ENCODE measurements around the gene C10orf53.

The C10orf53 gene

DNA sequence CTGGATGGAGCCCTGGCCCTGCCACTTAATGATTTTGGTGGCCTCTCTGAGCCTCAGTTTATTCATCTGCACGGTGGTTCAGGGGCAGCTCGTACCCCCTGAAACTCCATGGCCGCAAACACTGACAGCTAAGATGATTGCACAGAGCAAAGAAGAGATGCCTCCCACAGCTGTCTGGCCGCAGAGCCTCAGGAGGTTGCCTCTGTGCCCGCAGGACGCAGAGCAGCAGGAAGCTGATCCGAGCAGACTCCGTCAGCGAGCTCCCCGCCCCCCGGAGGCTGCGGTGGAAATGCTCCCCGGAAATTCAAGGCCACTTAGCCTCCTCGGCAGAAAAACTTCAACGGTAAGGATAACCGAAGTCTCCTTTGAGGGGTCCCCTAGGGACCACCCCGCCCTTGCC, 30.2 kb upstream of the C10orf53 start:
- no peaks in the 10 kb centered on the region for H3K4me1 ChIP-seq (ENCODE audit: insufficient read depth, poor library complexity, severe bottlenecking)
- H3K36me3 ChIP-seq (ENCODE audit: low read depth), result no peaks in the 10 kb centered on the region
- TF ChIP-seq, protein P1, sequence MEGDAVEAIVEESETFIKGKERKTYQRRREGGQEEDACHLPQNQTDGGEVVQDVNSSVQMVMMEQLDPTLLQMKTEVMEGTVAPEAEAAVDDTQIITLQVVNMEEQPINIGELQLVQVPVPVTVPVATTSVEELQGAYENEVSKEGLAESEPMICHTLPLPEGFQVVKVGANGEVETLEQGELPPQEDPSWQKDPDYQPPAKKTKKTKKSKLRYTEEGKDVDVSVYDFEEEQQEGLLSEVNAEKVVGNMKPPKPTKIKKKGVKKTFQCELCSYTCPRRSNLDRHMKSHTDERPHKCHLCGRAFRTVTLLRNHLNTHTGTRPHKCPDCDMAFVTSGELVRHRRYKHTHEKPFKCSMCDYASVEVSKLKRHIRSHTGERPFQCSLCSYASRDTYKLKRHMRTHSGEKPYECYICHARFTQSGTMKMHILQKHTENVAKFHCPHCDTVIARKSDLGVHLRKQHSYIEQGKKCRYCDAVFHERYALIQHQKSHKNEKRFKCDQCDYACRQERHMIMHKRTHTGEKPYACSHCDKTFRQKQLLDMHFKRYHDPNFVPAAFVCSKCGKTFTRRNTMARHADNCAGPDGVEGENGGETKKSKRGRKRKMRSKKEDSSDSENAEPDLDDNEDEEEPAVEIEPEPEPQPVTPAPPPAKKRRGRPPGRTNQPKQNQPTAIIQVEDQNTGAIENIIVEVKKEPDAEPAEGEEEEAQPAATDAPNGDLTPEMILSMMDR (IDR thresholded peaks at IDR 0.05; ENCODE audit: poor library complexity, severe bottlenecking), result no peak
- ATAC-seq (ENCODE audit: low read depth) (peak; percentile 36; the same call in 2 of the 3 replicates), DNase-seq (ENCODE audit: low spot score) (no peak)
- H3K27me3 ChIP-seq (ENCODE audit: insufficient read depth, poor library complexity, severe bottlenecking), result no peaks in the 10 kb centered on the region
- H3K4me3 ChIP-seq (ENCODE audit: severe bottlenecking), result no peak overlapping the region
- H3K9me3 ChIP-seq (ENCODE audit: severe bottlenecking), result no peaks in the 10 kb centered on the region
- no peak overlapping the region for H3K27ac ChIP-seq (ENCODE audit: poor library complexity, severe bottlenecking)

DNA sequence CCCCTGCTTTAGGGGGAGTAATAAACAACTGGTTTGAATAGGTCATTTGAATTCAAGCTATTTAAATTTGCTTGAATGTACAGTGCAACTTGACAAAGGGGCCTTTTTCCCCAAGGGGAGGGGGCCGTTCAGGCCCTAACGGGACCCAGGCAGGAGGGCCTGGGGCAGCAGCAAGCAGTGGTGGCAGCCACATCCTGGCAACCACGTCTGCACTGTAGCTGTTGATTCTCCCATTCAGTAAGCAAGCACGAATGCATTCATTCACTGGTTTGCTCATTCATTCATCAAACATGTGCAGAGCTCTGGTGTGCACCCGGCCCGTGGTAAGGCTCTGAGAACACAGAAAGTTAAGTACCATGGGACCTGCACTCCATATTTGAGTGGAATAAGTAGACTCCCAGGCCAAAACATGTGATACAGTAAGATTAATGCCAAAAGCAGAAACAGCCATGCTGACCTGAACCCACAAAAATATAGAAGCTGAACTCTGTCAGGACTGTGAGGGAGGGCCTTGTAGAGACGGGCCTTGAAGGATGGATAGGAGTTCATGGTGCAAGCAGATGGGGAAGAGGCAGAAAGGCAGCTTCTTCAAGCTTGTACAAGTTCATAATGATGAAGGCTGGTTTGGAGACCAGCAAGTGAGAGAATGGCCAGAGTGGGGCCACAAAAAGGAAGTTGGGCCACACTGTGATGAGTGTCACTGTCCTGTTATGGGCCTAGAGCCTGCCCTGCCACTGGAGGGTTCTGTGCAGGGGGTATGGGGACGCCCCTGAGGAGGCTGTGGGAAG, 29.3 kb upstream of the C10orf53 start:
- H3K4me3 ChIP-seq (ENCODE audit: severe bottlenecking), result no peak overlapping the region
- DNase-seq (ENCODE audit: low spot score), result no peak
- no peak overlapping the region for H3K27ac ChIP-seq (ENCODE audit: poor library complexity, severe bottlenecking)
- TF ChIP-seq, protein P1 (IDR thresholded peaks at IDR 0.05; ENCODE audit: poor library complexity, severe bottlenecking), result no peak
- H3K9me3 ChIP-seq (ENCODE audit: severe bottlenecking), result no peaks in the 10 kb centered on the region
- H3K4me1 ChIP-seq (ENCODE audit: insufficient read depth, poor library complexity, severe bottlenecking), result no peaks in the 10 kb centered on the region
- no peaks in the 10 kb centered on the region for H3K36me3 ChIP-seq (ENCODE audit: low read depth)
- H3K27me3 ChIP-seq (ENCODE audit: insufficient read depth, poor library complexity, severe bottlenecking), result no peaks in the 10 kb centered on the region
- no peak for ATAC-seq (ENCODE audit: low read depth)

DNA sequence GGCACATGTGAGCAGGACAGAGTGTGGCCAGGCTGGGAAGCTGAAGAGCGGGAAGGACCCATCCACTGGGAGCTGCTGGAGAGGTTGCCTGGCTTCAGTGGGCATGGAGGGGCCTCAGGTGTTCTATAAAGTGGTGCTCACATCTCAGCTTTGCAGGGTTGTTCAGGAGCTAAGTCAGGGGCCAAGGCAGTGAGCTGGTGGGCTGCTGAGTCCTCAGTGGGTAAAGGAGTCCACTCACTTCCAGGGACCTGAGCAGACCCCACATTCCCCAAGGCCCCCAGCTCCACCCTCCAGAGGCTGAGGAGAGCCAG, 28.8 kb upstream of the C10orf53 start:
- no peaks in the 10 kb centered on the region for H3K36me3 ChIP-seq (ENCODE audit: low read depth)
- H3K27me3 ChIP-seq (ENCODE audit: insufficient read depth, poor library complexity, severe bottlenecking), result no peaks in the 10 kb centered on the region
- H3K27ac ChIP-seq (ENCODE audit: poor library complexity, severe bottlenecking), result no peak overlapping the region
- H3K9me3 ChIP-seq (ENCODE audit: severe bottlenecking), result no peaks in the 10 kb centered on the region
- no peaks in the 10 kb centered on the region for H3K4me1 ChIP-seq (ENCODE audit: insufficient read depth, poor library complexity, severe bottlenecking)
- TF ChIP-seq, protein P1 (IDR thresholded peaks at IDR 0.05; ENCODE audit: poor library complexity, severe bottlenecking), result no peak
- DNase-seq (ENCODE audit: low spot score) (no peak), ATAC-seq (ENCODE audit: low read depth) (no peak)
- no peak overlapping the region for H3K4me3 ChIP-seq (ENCODE audit: severe bottlenecking)

DNA sequence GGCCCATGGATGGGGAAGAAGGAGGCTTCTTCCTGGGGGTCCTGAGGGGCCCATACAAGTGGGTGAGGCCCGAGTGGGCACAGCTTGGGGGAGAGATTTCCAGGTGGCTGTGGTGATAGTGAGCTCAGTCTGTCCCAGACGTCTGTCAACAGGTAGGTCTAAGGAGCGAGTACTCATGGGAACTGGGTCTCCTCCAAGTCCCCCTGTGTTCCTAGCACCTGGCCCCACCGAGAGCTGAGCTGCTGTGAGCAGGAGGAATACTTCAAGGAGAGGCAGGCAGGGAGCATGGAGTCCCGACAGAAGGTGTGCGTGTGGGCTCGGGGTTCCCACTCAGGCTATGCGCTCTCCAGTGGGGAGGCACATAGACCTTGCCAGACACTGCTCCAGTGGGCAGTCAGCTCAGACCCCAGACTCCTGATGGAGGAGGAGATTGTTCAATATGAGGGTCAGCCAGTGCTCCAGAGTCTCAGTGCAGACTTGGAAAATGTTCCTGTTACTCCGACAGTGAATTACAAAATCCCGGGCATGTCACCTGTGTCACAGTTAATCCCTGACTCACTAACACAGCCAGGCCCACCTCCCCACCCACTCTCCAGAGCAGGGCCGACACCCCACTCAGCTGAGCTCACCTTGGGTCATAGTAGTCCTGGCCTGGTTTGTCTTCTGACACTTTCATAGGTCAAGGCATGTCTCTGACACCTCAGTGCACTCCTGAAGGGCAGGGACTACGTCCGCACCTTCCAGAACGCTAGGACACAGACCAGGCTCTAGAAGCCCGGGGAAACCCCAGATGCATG, 28.2 kb upstream of the C10orf53 start:
- Histone ChIP-seq H3K36me3 (ENCODE audit: low read depth) (no peaks in the 10 kb centered on the region), H3K4me1 (ENCODE audit: insufficient read depth, poor library complexity, severe bottlenecking) (no peaks in the 10 kb centered on the region), H3K4me3 (ENCODE audit: severe bottlenecking) (no peak overlapping the region), H3K9me3 (ENCODE audit: severe bottlenecking) (no peaks in the 10 kb centered on the region), H3K27ac (ENCODE audit: poor library complexity, severe bottlenecking) (no peak overlapping the region), H3K27me3 (ENCODE audit: insufficient read depth, poor library complexity, severe bottlenecking) (no peaks in the 10 kb centered on the region)
- TF ChIP-seq, protein P1 (IDR thresholded peaks at IDR 0.05; ENCODE audit: poor library complexity, severe bottlenecking), result no peak
- DNase-seq (ENCODE audit: low spot score) (no peak), ATAC-seq (ENCODE audit: low read depth) (no peak)

DNA sequence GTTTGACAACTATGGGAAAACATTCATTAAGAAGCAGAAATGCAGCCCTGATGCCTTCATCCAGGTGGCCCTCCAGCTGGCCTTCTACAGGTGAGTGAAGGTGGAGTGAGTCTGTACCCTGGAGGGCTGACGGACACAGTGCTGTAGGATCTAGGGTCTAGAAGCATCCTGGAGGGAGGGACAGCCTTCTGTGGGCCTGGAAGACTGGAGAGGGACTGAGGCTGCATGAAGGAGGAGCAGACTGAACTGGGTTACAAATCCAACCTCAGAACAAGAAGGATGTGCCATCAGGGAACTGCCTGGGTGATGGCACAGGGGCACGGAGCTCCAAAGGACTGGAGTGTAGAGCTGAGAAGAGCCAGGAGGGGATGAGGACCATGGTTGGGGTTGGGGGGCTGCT, 27.5 kb upstream of the C10orf53 start:
- ATAC-seq (ENCODE audit: low read depth), result no peak
- no peaks in the 10 kb centered on the region for H3K27me3 ChIP-seq (ENCODE audit: insufficient read depth, poor library complexity, severe bottlenecking)
- TF ChIP-seq, protein P1 (IDR thresholded peaks at IDR 0.05; ENCODE audit: poor library complexity, severe bottlenecking), result no peak
- no peak overlapping the region for H3K27ac ChIP-seq (ENCODE audit: poor library complexity, severe bottlenecking)
- DNase-seq (ENCODE audit: low spot score), result no peak
- H3K9me3 ChIP-seq (ENCODE audit: severe bottlenecking), result no peaks in the 10 kb centered on the region
- no peaks in the 10 kb centered on the region for H3K36me3 ChIP-seq (ENCODE audit: low read depth)
- H3K4me3 ChIP-seq (ENCODE audit: severe bottlenecking), result no peak overlapping the region
- H3K4me1 ChIP-seq (ENCODE audit: insufficient read depth, poor library complexity, severe bottlenecking), result no peaks in the 10 kb centered on the region
